WTC11 (cell line): ENCODE data around the gene RSAD1. TPM values are rescaled to one million over a fixed set of nuclear protein-coding genes. Genes with fewer than 3 reads are reported as not detected.

Experiments
- ATAC-seq: fragments of 200-7000 bp; cut with Tn5 transposase; 2 replicates; pipeline ENCODE4 v1.10.0; 2021; ENCODE audit warnings: mild to moderate bottlenecking, moderate library complexity
- CTCF ChIA-PET: fragments of 300-600 bp; sonication (Branson Sonifier 250); formaldehyde crosslinking; loops from one replicate; lab custom pipeline; 2021; ENCODE audit warnings: antibody characterized with exemption; lab: Charles Lee
- POLR2A ChIA-PET: fragments of 350-600 bp; sonication (Branson Sonifier 250); formaldehyde crosslinking; loops from one replicate; lab custom pipeline; 2021; ENCODE audit warnings: antibody characterized with exemption; lab: Charles Lee
- DNase-seq: peaks from one replicate; pipeline ENCODE4 v3.0.0; 2021; ENCODE audit warnings: low spot score
- H3K27ac Mint-ChIP-seq: 2 replicates; pipeline ENCODE4 v1.8.0; 2021; ENCODE audit warnings: mixed read lengths
- H3K27me3 Mint-ChIP-seq: 2 replicates; pipeline ENCODE4 v1.8.0; 2021; ENCODE audit warnings: low read depth, mild to moderate bottlenecking, moderate library complexity, mixed read lengths
- H3K36me3 Mint-ChIP-seq: 2 replicates; pipeline ENCODE4 v1.8.0; 2021; ENCODE audit warnings: mixed read lengths
- H3K4me1 Mint-ChIP-seq: 2 replicates; pipeline ENCODE4 v1.8.0; 2022; ENCODE audit warnings: mixed read lengths
- H3K4me3 Mint-ChIP-seq: 2 replicates; pipeline ENCODE4 v1.8.0; 2021; ENCODE audit warnings: mild to moderate bottlenecking, moderate library complexity, mixed read lengths
- H3K9me3 Mint-ChIP-seq: 2 replicates; pipeline ENCODE4 v1.8.0; 2021; ENCODE audit warnings: mixed read lengths
- CREB1 ChIP-seq: sonication (generic); formaldehyde crosslinking; IDR thresholded peaks from 2 replicates; pipeline ENCODE4 v1.8.0; 2023; ENCODE audit warnings: mild to moderate bottlenecking, missing genetic modification reagents
- CREM ChIP-seq: sonication (generic); formaldehyde crosslinking; IDR thresholded peaks from 2 replicates; pipeline ENCODE4 v1.8.1; 2022; ENCODE audit warnings: mild to moderate bottlenecking, missing genetic modification reagents, moderate library complexity
- JUN ChIP-seq: sonication (generic); formaldehyde crosslinking; IDR thresholded peaks from 2 replicates; pipeline ENCODE4 v1.8.0; 2023; ENCODE audit warnings: mild to moderate bottlenecking, missing genetic modification reagents
- MXD4 ChIP-seq: fragments of 250-450 bp; sonication (Bioruptor Pico); IDR thresholded peaks from 2 replicates; pipeline ENCODE4 v1.8.0; 2021; ENCODE audit warnings: mild to moderate bottlenecking, moderate library complexity, borderline replicate concordance
- MYBL2 ChIP-seq: sonication (generic); formaldehyde crosslinking; IDR thresholded peaks from 2 replicates; pipeline ENCODE4 v1.8.1; 2023; ENCODE audit warnings: mild to moderate bottlenecking, moderate library complexity, missing genetic modification reagents
- NR2C2 ChIP-seq: sonication (generic); formaldehyde crosslinking; IDR thresholded peaks from 2 replicates; pipeline ENCODE4 v1.8.0; 2022; ENCODE audit warnings: mild to moderate bottlenecking, missing genetic modification reagents
- NR3C1 ChIP-seq: sonication (generic); formaldehyde crosslinking; conservative IDR thresholded peaks from 2 replicates; pipeline ENCODE4 v1.8.1; 2023; ENCODE audit warnings: low read depth, mild to moderate bottlenecking, missing genetic modification reagents
- SMAD4 ChIP-seq: sonication (generic); formaldehyde crosslinking; IDR thresholded peaks from 2 replicates; pipeline ENCODE4 v1.8.0; 2022; ENCODE audit warnings: mild to moderate bottlenecking, missing genetic modification reagents
- ZNF138 ChIP-seq: sonication (generic); formaldehyde crosslinking; conservative IDR thresholded peaks from 2 replicates; pipeline ENCODE4 v1.8.1; 2022; ENCODE audit warnings: mild to moderate bottlenecking, moderate library complexity, missing genetic modification reagents
- ZNF263 ChIP-seq: sonication (generic); formaldehyde crosslinking; IDR thresholded peaks from 2 replicates; pipeline ENCODE4 v1.8.1; 2022; ENCODE audit warnings: low read depth, mild to moderate bottlenecking, moderate library complexity, missing genetic modification reagents
- ZNF317 ChIP-seq: sonication (generic); formaldehyde crosslinking; IDR thresholded peaks from 2 replicates; pipeline ENCODE4 v1.8.1; 2023; ENCODE audit warnings: low read depth, mild to moderate bottlenecking, moderate library complexity, missing genetic modification reagents, borderline replicate concordance
- total RNA-seq: library from RNA; stranded (reverse); gene quantifications from 3 replicates; pipeline ENCODE4 v1.2.3, GENCODE V29; 2021
- TF ChIP-seq, protein P1 (sequence below): sonication (generic); formaldehyde crosslinking; IDR thresholded peaks from 2 replicates; pipeline ENCODE4 v1.8.1; 2023; ENCODE audit warnings: mild to moderate bottlenecking, missing genetic modification reagents
- TF ChIP-seq, protein P2 (sequence below): sonication (generic); formaldehyde crosslinking; IDR thresholded peaks from 2 replicates; pipeline ENCODE4 v1.8.0; 2022; ENCODE audit warnings: mild to moderate bottlenecking, missing genetic modification reagents
- TF ChIP-seq, protein P3 (sequence below): sonication (generic); formaldehyde crosslinking; IDR thresholded peaks from 2 replicates; pipeline ENCODE4 v1.8.1; 2022; ENCODE audit warnings: mild to moderate bottlenecking, moderate library complexity, missing genetic modification reagents
- TF ChIP-seq, protein P4 (sequence below): sonication (generic); formaldehyde crosslinking; IDR thresholded peaks from 2 replicates; pipeline ENCODE4 v1.8.1; 2022; ENCODE audit warnings: missing genetic modification reagents, borderline replicate concordance
- TF ChIP-seq, protein P5 (sequence below): sonication (generic); formaldehyde crosslinking; conservative IDR thresholded peaks from 2 replicates; pipeline ENCODE4 v1.8.1; 2023; ENCODE audit warnings: mild to moderate bottlenecking, low read depth, missing genetic modification reagents, moderate library complexity
- TF ChIP-seq, protein P6 (sequence below): sonication (generic); formaldehyde crosslinking; IDR thresholded peaks from 2 replicates; pipeline ENCODE4 v1.8.0; 2022; ENCODE audit warnings: mild to moderate bottlenecking, missing genetic modification reagents

The RSAD1 gene
- total RNA-seq, 1 experiment from 2014 or later: 35.1 TPM

DNA sequence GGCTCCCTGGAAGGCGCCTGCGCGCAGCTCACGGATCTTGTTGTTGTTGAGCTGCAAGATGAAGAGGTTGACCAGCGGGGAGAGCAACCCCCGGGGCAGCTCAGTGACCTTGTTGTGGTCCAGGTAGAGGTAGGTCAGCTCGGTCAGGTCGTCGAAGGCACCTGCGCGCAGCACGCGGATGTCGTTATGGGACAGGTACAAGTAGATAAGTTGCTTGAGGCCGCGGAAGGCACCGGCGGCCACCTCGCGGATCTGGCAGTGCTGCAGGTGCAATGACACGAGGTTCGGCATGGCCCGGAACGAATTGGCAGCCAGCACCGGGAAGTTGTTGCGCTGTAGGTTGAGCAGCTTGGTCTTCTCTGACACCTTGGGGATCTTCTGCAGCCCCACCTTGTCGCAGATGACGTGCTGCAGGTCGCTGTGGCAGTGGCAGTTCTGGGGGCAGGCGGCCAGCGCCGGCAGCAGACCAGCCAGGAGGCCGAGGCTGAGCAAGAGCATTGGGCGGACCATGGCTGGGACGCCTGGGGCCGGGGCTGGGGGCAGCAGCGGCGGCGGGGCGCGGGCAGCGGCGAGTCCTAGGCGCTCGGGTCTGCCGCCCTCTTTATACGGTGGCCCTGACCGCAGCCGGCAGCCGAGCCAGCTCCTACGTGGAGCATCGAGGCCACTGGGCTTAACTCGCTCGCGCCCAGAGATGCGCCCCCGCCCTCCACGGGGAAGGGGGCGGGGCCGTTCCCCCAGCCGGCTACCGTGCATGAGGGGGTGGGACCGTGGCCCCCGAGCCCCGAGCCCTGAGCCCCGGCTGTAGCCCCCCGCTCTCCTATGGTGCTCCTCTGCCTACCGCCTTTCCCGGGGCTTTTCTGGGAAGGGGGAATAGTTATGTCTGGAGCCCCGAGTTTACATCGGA, 10.1 kb upstream of the RSAD1 start, which contains the start of gene CHAD:
TSS of gene CHAD (minus strand) at position 577 of the 904 bp plus-strand sequence. CDS start at position 510, 67 bp downstream.
- Mint-ChIP-seq H3K4me1 (peaks cover 23% of the 10 kb centered on the region), H3K27ac (no peak within 1 kb of the TSS), H3K9me3 (no peaks in the 10 kb centered on the region), H3K36me3 (no peaks in the 10 kb centered on the region), H3K4me3 (peak within 1 kb of the TSS; percentile 61), H3K27me3 (peaks cover 27% of the 10 kb centered on the region)
- POLR2A ChIA-PET: no interaction called here
- TF ChIP-seq MYBL2 (CRISPR knock-in tag): no peak
- 0 out of 2 replicates have a peak, but pooled peaks have one; percentile 23 for TF ChIP-seq NR3C1 (CRISPR knock-in tag)
- TF ChIP-seq CREM (CRISPR knock-in tag): peak; percentile 30; the same call in 1 of the 2 replicates
- 0 out of 2 replicates have a peak, but pooled peaks have one; percentile 40 for TF ChIP-seq ZNF138
- ATAC-seq: peak; percentile 41
- peak; percentile 40 for DNase-seq
- CTCF ChIA-PET: interaction anchor here (1.1 to 4.0 kb wide), 6 partner anchors 10 to 106 kb away, joined by 3 to 18 read pairs (median 7); partner anchors contain the start of genes CACNA1G and LRRC59

DNA sequence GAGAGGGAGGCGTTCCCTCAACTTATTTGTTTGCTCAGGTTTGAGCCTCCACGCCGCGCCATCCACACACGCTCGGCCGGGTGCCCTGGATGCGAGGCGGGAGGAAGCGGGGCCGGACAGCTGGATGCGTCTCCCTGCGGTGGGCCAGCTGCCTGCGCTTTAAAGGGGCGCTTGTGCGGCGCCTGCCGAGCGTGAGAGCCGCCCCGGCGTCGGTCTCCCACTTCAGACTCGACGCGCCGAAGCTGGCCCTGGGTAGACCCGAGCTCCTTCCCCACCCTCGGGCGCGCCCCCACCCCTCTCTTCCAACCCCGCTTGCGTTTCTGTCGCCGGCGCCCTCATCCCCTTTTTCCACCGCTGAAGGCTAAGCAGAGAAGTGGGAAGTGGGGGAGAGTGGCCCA, 9.5 kb upstream of the RSAD1 start:
- no peak for TF ChIP-seq NR2C2
- TF ChIP-seq, protein P1, sequence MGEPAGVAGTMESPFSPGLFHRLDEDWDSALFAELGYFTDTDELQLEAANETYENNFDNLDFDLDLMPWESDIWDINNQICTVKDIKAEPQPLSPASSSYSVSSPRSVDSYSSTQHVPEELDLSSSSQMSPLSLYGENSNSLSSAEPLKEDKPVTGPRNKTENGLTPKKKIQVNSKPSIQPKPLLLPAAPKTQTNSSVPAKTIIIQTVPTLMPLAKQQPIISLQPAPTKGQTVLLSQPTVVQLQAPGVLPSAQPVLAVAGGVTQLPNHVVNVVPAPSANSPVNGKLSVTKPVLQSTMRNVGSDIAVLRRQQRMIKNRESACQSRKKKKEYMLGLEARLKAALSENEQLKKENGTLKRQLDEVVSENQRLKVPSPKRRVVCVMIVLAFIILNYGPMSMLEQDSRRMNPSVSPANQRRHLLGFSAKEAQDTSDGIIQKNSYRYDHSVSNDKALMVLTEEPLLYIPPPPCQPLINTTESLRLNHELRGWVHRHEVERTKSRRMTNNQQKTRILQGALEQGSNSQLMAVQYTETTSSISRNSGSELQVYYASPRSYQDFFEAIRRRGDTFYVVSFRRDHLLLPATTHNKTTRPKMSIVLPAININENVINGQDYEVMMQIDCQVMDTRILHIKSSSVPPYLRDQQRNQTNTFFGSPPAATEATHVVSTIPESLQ (CRISPR knock-in tag): no peak
- no peak for TF ChIP-seq MXD4 (CRISPR knock-in tag)
- TF ChIP-seq, protein P2, sequence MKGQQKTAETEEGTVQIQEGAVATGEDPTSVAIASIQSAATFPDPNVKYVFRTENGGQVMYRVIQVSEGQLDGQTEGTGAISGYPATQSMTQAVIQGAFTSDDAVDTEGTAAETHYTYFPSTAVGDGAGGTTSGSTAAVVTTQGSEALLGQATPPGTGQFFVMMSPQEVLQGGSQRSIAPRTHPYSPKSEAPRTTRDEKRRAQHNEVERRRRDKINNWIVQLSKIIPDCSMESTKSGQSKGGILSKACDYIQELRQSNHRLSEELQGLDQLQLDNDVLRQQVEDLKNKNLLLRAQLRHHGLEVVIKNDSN (CRISPR knock-in tag): no peak
- TF ChIP-seq SMAD4: no peak
- no peak for TF ChIP-seq CREM (CRISPR knock-in tag)
- no peak for TF ChIP-seq MYBL2 (CRISPR knock-in tag)
- TF ChIP-seq, protein P3, sequence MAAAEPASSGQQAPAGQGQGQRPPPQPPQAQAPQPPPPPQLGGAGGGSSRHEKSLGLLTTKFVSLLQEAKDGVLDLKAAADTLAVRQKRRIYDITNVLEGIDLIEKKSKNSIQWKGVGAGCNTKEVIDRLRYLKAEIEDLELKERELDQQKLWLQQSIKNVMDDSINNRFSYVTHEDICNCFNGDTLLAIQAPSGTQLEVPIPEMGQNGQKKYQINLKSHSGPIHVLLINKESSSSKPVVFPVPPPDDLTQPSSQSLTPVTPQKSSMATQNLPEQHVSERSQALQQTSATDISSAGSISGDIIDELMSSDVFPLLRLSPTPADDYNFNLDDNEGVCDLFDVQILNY (CRISPR knock-in tag): no peak
- TF ChIP-seq JUN (CRISPR knock-in tag): no peak
- TF ChIP-seq ZNF263: no peak
- TF ChIP-seq, protein P4, sequence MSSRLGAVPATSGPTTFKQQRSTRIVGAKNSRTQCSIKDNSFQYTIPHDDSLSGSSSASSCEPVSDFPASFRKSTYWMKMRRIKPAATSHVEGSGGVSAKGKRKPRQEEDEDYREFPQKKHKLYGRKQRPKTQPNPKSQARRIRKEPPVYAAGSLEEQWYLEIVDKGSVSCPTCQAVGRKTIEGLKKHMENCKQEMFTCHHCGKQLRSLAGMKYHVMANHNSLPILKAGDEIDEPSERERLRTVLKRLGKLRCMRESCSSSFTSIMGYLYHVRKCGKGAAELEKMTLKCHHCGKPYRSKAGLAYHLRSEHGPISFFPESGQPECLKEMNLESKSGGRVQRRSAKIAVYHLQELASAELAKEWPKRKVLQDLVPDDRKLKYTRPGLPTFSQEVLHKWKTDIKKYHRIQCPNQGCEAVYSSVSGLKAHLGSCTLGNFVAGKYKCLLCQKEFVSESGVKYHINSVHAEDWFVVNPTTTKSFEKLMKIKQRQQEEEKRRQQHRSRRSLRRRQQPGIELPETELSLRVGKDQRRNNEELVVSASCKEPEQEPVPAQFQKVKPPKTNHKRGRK (CRISPR knock-in tag): no peak
- TF ChIP-seq ZNF317 (CRISPR knock-in tag): no peak
- TF ChIP-seq CREB1 (CRISPR knock-in tag): no peak
- TF ChIP-seq, protein P5, sequence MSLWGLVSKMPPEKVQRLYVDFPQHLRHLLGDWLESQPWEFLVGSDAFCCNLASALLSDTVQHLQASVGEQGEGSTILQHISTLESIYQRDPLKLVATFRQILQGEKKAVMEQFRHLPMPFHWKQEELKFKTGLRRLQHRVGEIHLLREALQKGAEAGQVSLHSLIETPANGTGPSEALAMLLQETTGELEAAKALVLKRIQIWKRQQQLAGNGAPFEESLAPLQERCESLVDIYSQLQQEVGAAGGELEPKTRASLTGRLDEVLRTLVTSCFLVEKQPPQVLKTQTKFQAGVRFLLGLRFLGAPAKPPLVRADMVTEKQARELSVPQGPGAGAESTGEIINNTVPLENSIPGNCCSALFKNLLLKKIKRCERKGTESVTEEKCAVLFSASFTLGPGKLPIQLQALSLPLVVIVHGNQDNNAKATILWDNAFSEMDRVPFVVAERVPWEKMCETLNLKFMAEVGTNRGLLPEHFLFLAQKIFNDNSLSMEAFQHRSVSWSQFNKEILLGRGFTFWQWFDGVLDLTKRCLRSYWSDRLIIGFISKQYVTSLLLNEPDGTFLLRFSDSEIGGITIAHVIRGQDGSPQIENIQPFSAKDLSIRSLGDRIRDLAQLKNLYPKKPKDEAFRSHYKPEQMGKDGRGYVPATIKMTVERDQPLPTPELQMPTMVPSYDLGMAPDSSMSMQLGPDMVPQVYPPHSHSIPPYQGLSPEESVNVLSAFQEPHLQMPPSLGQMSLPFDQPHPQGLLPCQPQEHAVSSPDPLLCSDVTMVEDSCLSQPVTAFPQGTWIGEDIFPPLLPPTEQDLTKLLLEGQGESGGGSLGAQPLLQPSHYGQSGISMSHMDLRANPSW (CRISPR knock-in tag): no peak
- TF ChIP-seq, protein P6, sequence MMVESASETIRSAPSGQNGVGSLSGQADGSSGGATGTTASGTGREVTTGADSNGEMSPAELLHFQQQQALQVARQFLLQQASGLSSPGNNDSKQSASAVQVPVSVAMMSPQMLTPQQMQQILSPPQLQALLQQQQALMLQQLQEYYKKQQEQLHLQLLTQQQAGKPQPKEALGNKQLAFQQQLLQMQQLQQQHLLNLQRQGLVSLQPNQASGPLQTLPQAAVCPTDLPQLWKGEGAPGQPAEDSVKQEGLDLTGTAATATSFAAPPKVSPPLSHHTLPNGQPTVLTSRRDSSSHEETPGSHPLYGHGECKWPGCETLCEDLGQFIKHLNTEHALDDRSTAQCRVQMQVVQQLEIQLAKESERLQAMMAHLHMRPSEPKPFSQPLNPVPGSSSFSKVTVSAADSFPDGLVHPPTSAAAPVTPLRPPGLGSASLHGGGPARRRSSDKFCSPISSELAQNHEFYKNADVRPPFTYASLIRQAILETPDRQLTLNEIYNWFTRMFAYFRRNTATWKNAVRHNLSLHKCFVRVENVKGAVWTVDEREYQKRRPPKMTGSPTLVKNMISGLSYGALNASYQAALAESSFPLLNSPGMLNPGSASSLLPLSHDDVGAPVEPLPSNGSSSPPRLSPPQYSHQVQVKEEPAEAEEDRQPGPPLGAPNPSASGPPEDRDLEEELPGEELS (CRISPR knock-in tag): no peak
- DNase-seq (peak; percentile 27), ATAC-seq (peak; percentile 9)
- ChIA-PET CTCF (interaction anchor here (1.2 to 4.0 kb wide), 3 partner anchors 10 to 91 kb away, joined by 4 to 18 read pairs (median 17); partner anchors contain the start of genes CACNA1G and LRRC59), POLR2A (no interaction called here)
- no peaks in the 10 kb centered on the region for H3K9me3 Mint-ChIP-seq
- H3K27me3 Mint-ChIP-seq: peaks cover 27% of the 10 kb centered on the region
- H3K4me1 Mint-ChIP-seq: peaks cover 23% of the 10 kb centered on the region
- H3K36me3 Mint-ChIP-seq: no peaks in the 10 kb centered on the region
- H3K27ac Mint-ChIP-seq: no peak overlapping the region
- peak overlapping the region; percentile 53 for H3K4me3 Mint-ChIP-seq
